Measurements from ENCODE around the gene CIITA.

The CIITA gene

GRCh38 chr16:10846213-10846998 lies 30.6 kb upstream of the CIITA start:
- TF ChIP-seq SPI1 (IDR thresholded peaks at IDR 0.05; ENCODE audit: borderline replicate concordance, low read depth) = peak; percentile 52; the same call in 1 of the 2 replicates
- TF ChIP-seq, protein P1, sequence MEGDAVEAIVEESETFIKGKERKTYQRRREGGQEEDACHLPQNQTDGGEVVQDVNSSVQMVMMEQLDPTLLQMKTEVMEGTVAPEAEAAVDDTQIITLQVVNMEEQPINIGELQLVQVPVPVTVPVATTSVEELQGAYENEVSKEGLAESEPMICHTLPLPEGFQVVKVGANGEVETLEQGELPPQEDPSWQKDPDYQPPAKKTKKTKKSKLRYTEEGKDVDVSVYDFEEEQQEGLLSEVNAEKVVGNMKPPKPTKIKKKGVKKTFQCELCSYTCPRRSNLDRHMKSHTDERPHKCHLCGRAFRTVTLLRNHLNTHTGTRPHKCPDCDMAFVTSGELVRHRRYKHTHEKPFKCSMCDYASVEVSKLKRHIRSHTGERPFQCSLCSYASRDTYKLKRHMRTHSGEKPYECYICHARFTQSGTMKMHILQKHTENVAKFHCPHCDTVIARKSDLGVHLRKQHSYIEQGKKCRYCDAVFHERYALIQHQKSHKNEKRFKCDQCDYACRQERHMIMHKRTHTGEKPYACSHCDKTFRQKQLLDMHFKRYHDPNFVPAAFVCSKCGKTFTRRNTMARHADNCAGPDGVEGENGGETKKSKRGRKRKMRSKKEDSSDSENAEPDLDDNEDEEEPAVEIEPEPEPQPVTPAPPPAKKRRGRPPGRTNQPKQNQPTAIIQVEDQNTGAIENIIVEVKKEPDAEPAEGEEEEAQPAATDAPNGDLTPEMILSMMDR (IDR thresholded peaks at IDR 0.05; ENCODE audit: insufficient read depth, low read length) = no peak
- Histone ChIP-seq H3K27ac (replicated peaks) (peak overlapping the region; percentile 42), H3K4me3 (replicated peaks; ENCODE audit: insufficient read depth, low read length) (no peak overlapping the region), H3K27me3 (ENCODE audit: insufficient read depth, poor library complexity, severe bottlenecking) (no peaks in the 10 kb centered on the region)
- peak in 1 of 2 experiments; percentile 29 for DNase-seq (ENCODE audit: low read depth in 1 of 2, low spot score in 1 of 2)

GRCh38 chr16:10847176-10847575 lies 29.8 kb upstream of the CIITA start:
- TF ChIP-seq SPI1 (IDR thresholded peaks at IDR 0.05; ENCODE audit: borderline replicate concordance, low read depth) (peak; percentile 25; the same call in 1 of the 2 replicates), GABPA (IDR thresholded peaks at IDR 0.05; ENCODE audit: low read depth) (no peak)
- peak in 1 of 2 experiments; percentile 20 for DNase-seq (ENCODE audit: low read depth in 1 of 2, low spot score in 1 of 2)
- no peaks in the 10 kb centered on the region for H3K27me3 ChIP-seq (ENCODE audit: insufficient read depth, poor library complexity, severe bottlenecking)
- H3K4me3 ChIP-seq (replicated peaks; ENCODE audit: insufficient read depth, low read length) = no peak overlapping the region
- peak overlapping the region; percentile 42 for H3K27ac ChIP-seq (replicated peaks)

DNA sequence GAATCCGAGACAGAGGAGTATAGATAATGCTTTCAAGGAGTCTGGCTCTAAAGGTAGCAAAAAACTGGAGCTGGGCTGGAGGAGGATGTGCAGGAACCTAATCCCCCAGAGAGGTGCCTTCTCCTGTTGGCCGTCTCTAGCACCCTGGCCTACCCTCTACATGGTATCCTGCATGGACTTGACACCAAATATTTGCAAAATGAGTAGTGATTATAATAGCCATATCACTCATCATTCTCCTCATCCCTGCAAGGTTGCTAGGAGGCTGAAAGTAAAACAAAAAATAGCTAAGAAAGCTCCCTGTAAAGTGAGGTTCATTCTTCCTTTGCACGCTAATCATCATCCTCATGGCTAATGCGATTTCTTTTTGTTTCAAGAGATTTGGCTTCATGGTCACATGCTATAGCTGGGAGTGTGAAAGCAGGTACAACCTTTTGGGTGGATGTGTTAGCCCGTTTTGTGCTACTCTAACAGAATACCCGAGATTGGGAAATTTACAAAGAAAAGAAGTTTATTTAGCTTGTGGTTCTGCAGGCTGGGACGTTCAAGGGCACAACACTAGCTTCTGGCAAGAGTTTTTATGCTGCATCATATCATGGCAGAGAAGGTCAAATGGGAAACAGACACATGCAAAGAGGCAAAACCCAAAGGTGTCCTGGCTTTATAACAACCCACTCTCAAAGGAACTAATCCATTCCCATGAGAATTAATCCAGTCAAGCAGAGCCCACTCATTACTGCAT lies 27.1 kb upstream of the CIITA start:
- DNase-seq (ENCODE audit: low read depth in 1 of 2, low spot score in 1 of 2) = no peak
- TF ChIP-seq, protein P2, sequence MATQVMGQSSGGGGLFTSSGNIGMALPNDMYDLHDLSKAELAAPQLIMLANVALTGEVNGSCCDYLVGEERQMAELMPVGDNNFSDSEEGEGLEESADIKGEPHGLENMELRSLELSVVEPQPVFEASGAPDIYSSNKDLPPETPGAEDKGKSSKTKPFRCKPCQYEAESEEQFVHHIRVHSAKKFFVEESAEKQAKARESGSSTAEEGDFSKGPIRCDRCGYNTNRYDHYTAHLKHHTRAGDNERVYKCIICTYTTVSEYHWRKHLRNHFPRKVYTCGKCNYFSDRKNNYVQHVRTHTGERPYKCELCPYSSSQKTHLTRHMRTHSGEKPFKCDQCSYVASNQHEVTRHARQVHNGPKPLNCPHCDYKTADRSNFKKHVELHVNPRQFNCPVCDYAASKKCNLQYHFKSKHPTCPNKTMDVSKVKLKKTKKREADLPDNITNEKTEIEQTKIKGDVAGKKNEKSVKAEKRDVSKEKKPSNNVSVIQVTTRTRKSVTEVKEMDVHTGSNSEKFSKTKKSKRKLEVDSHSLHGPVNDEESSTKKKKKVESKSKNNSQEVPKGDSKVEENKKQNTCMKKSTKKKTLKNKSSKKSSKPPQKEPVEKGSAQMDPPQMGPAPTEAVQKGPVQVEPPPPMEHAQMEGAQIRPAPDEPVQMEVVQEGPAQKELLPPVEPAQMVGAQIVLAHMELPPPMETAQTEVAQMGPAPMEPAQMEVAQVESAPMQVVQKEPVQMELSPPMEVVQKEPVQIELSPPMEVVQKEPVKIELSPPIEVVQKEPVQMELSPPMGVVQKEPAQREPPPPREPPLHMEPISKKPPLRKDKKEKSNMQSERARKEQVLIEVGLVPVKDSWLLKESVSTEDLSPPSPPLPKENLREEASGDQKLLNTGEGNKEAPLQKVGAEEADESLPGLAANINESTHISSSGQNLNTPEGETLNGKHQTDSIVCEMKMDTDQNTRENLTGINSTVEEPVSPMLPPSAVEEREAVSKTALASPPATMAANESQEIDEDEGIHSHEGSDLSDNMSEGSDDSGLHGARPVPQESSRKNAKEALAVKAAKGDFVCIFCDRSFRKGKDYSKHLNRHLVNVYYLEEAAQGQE (IDR thresholded peaks at IDR 0.05; ENCODE audit: insufficient replicate concordance, low read depth) = no peak
- no peak for TF ChIP-seq SPI1 (IDR thresholded peaks at IDR 0.05; ENCODE audit: borderline replicate concordance, low read depth)
- H3K27ac ChIP-seq (replicated peaks) = no peak overlapping the region
- no peak overlapping the region for H3K4me3 ChIP-seq (replicated peaks; ENCODE audit: insufficient read depth, low read length)
- no peaks in the 10 kb centered on the region for H3K27me3 ChIP-seq (ENCODE audit: insufficient read depth, poor library complexity, severe bottlenecking)

DNA sequence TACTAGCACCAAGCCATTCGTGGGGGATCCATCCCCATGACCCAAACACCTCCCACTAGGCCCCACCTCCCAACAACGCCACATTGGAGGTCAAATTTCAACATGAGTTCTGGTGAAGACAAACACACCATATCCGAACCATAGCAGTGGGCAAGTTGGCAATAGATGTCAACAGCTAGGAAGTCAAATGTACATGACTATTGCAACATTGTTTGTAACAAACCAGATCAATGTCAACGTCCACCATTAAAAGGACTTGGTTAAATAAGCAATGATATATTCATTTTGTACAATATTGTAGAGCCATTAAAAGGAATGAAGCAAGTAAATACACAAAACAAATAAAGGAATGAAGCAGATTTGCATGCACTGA lies 26.5 kb upstream of the CIITA start:
- no peak for DNase-seq (ENCODE audit: low read depth in 1 of 2, low spot score in 1 of 2)
- TF ChIP-seq SPI1 (IDR thresholded peaks at IDR 0.05; ENCODE audit: borderline replicate concordance, low read depth) (no peak), GABPA (IDR thresholded peaks at IDR 0.05; ENCODE audit: low read depth) (no peak), POLR2AphosphoS5 (IDR thresholded peaks at IDR 0.05; ENCODE audit: low read depth) (no peak)
- TF ChIP-seq, protein P2 (IDR thresholded peaks at IDR 0.05; ENCODE audit: insufficient replicate concordance, low read depth) = no peak
- TF ChIP-seq, protein P1 (IDR thresholded peaks at IDR 0.05; ENCODE audit: insufficient read depth, low read length) = no peak

More for the DNA sequence above, 26.5 kb upstream of the CIITA start:
- Histone ChIP-seq H3K27ac (replicated peaks) (no peak overlapping the region), H3K27me3 (ENCODE audit: insufficient read depth, poor library complexity, severe bottlenecking) (no peaks in the 10 kb centered on the region), H3K4me3 (replicated peaks; ENCODE audit: insufficient read depth, low read length) (no peak overlapping the region)
